Astrocyte (in vitro differentiated cells and primary cell): Measurements from ENCODE around the gene STARD13.

ENCODE experiments used
- CTCF ChIP-seq: IDR thresholded peaks from 2 replicates; pipeline ENCODE4 v1.5.1; 2011; ENCODE audit warnings: low read depth, mild to moderate bottlenecking, inconsistent platforms, low read length, moderate library complexity; ENCODE audit not compliant: insufficient read depth
- EZH2 ChIP-seq: IDR thresholded peaks from 2 replicates; pipeline ENCODE4 v1.6.1; 2012; ENCODE audit warnings: mild to moderate bottlenecking, low read length, inconsistent platforms; ENCODE audit not compliant: insufficient read depth

GRCh38 chr13:33265607-33266006 lies 19.9 kb downstream of the STARD13 start:
- TF ChIP-seq CTCF = no peak
- TF ChIP-seq EZH2 = no peak
